OCI-LY3 (cell line): Measurements from ENCODE around the gene ASB12.

Experiments
- CTCF ChIP-seq: fragments of 200-600, 300-600 bp; sonication (generic); IDR thresholded peaks from 2 replicates; pipeline ENCODE4 v1.5.1; 2014; ENCODE audit warnings: antibody characterized with exemption, low read length, low read depth
- EZH2phosphoT487 ChIP-seq: fragments of 200-600 bp; shearing (Covaris generic); IDR thresholded peaks from 2 replicates; pipeline ENCODE4 v1.6.1; 2018; ENCODE audit warnings: antibody characterized with exemption, mixed run types, low read depth

GRCh38 chrX:64182208-64182607 lies 48.2 kb downstream of the ASB12 start:
- TF ChIP-seq CTCF = no peak
- no peak for TF ChIP-seq EZH2phosphoT487
